Measurements from ENCODE around the gene RAD51B. TPM values are rescaled to one million over a fixed set of nuclear protein-coding genes. Genes with fewer than 3 reads are reported as not detected.

RAD51B gene
- total and polyA plus RNA-seq, 7 donors, result 2.4 to 24.4 (median 7.1) TPM

GRCh38 chr14:68076451-68076850, 256.9 kb downstream of the RAD51B start:
- Histone ChIP-seq H3K27me3 (no peaks in the 10 kb centered on the region), H3K27ac (no peak overlapping the region), H3K9me3 (peaks cover 0 to 2% (median 0%) of the 10 kb centered on the region in 4 donors), H3K36me3 (no peaks in the 10 kb centered on the region), H3K4me1 (peaks cover 0 to 29% (median 6%) of the 10 kb centered on the region in 4 donors), H3K4me3 (no peak overlapping the region)
- DNase-seq, result no peak
- TF ChIP-seq POLR2AphosphoS5 (IDR thresholded peaks at IDR 0.05), result no peak
- TF ChIP-seq, protein P1, sequence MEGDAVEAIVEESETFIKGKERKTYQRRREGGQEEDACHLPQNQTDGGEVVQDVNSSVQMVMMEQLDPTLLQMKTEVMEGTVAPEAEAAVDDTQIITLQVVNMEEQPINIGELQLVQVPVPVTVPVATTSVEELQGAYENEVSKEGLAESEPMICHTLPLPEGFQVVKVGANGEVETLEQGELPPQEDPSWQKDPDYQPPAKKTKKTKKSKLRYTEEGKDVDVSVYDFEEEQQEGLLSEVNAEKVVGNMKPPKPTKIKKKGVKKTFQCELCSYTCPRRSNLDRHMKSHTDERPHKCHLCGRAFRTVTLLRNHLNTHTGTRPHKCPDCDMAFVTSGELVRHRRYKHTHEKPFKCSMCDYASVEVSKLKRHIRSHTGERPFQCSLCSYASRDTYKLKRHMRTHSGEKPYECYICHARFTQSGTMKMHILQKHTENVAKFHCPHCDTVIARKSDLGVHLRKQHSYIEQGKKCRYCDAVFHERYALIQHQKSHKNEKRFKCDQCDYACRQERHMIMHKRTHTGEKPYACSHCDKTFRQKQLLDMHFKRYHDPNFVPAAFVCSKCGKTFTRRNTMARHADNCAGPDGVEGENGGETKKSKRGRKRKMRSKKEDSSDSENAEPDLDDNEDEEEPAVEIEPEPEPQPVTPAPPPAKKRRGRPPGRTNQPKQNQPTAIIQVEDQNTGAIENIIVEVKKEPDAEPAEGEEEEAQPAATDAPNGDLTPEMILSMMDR (IDR thresholded peaks at IDR 0.05), result no peak
- TF ChIP-seq EP300 (IDR thresholded peaks at IDR 0.05), result no peak
- TF ChIP-seq POLR2A (IDR thresholded peaks at IDR 0.05), result no peak
- intact Hi-C loops (cut with DNase I), result loop anchor here (2.0 kb wide), 1 partner anchor 16 kb away; no protein-coding TSS in a partner anchor
- WGBS, 2 donors, result 20 to 82% methylated on average over 1 of the region's 1 CpG

GRCh38 chr14:68079941-68080697, 260.5 kb downstream of the RAD51B start:
- Histone ChIP-seq H3K4me3 (no peak overlapping the region), H3K9me3 (no peaks in the 10 kb centered on the region), H3K4me1 (peaks cover 0 to 37% (median 12%) of the 10 kb centered on the region in 4 donors), H3K27me3 (no peaks in the 10 kb centered on the region), H3K27ac (no peak overlapping the region), H3K36me3 (no peaks in the 10 kb centered on the region)
- TF ChIP-seq, protein P1 (IDR thresholded peaks at IDR 0.05), result no peak
- no peak for TF ChIP-seq POLR2A (IDR thresholded peaks at IDR 0.05)
- TF ChIP-seq POLR2AphosphoS5 (IDR thresholded peaks at IDR 0.05), result no peak
- no peak for TF ChIP-seq EP300 (IDR thresholded peaks at IDR 0.05)
- intact Hi-C loops (cut with DNase I), result no loop called here
- DNase-seq, result no peak

DNA sequence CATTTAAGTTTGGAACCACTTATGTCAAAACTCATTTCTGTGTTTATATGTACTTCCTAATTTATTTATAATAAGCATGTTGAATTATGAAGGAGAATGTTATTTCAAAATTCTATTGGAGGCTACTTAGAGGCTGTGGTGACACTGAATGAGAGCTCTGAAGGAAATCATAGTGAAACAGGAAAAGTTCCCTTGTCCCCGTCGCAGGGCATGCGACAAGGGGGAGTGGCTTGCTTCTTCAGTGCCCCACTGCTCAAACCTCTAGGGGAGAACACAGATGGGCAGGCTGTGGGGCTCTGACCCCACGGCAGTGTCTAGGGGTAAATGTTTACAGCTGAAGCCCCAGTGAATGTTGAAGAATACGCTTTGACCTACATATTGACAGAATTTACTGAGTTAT, 261.9 kb downstream of the RAD51B start:
- peaks cover 0 to 29% (median 10%) of the 10 kb centered on the region in 4 donors for H3K4me1 ChIP-seq
- H3K4me3 ChIP-seq, result no peak overlapping the region
- no peaks in the 10 kb centered on the region for H3K36me3 ChIP-seq
- intact Hi-C loops (cut with DNase I), result no loop called here
- no peak for TF ChIP-seq POLR2A (IDR thresholded peaks at IDR 0.05)
- no peak for TF ChIP-seq POLR2AphosphoS5 (IDR thresholded peaks at IDR 0.05)
- TF ChIP-seq EP300 (IDR thresholded peaks at IDR 0.05), result no peak
- no peaks in the 10 kb centered on the region for H3K9me3 ChIP-seq
- peak overlapping the region in 2 of 4 donors; percentile 15 to 25 for H3K27ac ChIP-seq
- H3K27me3 ChIP-seq, result no peaks in the 10 kb centered on the region
- DNase-seq, result no peak
- 75 to 96% methylated on average over 5 of the region's 5 CpGs for WGBS, 2 donors

DNA sequence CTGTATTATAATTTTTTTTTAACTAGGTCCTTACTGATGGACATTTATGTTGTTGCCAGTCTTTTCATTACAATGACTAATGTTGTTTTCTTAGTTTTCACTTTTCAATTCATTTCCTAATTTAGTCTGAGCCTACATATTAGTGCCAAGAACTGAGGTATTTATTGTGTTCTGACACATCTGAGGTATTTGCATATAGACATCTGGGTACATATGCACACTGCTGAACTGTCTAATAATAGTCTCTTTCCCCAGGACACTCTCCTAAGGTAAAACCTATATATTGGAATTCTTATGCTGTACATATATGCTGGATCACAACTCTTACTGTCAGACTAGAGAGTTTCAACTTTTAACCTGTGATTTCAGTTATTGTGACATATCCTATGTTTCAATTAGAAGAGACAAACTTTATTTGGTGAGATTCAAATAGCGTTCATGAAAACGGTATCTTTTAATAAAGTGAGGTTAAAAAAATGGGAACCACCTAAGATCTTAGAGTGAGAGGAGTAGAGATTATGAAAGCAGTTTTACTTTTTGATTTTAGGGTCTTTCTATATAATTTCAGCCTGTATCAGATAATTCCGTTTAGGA, 263.2 kb downstream of the RAD51B start:
- Histone ChIP-seq H3K36me3 (no peaks in the 10 kb centered on the region), H3K4me3 (no peak overlapping the region), H3K27ac (no peak overlapping the region), H3K9me3 (no peaks in the 10 kb centered on the region), H3K27me3 (no peaks in the 10 kb centered on the region), H3K4me1 (peaks cover 0 to 29% (median 10%) of the 10 kb centered on the region in 4 donors)
- DNase-seq, result no peak
- 63 to 69% methylated on average over 3 of the region's 3 CpGs for WGBS, 2 donors
- intact Hi-C loops (cut with DNase I), result no loop called here
- TF ChIP-seq EP300 (IDR thresholded peaks at IDR 0.05), result no peak
- no peak for TF ChIP-seq POLR2AphosphoS5 (IDR thresholded peaks at IDR 0.05)
- TF ChIP-seq POLR2A (IDR thresholded peaks at IDR 0.05), result no peak
- TF ChIP-seq, protein P1 (IDR thresholded peaks at IDR 0.05), result no peak

DNA sequence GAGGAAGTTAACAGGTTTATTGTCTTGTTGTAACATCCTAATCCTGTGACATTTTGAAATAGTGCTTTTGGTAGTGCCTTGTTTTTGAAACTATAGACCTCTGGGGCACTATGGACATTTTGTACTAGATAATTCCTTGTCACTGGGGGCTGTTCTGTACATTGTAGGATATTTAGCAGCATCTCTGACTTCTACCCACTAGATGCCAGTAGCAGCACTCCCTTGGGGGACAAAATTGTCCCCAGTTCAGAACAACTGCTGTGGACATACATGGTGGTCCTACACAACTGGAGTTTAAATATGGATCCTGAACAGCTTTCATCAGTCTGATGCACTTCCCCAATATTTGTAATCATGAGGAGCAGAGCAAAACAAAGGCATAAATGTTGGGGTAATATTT, 264.7 kb downstream of the RAD51B start:
- H3K9me3 ChIP-seq, result no peaks in the 10 kb centered on the region
- intact Hi-C loops (cut with DNase I), result no loop called here
- TF ChIP-seq, protein P1 (IDR thresholded peaks at IDR 0.05), result peak in 1 of 4 experiments; percentile 12
- no peak for TF ChIP-seq EP300 (IDR thresholded peaks at IDR 0.05)
- H3K4me1 ChIP-seq, result peaks cover 0 to 40% (median 17%) of the 10 kb centered on the region in 4 donors
- H3K36me3 ChIP-seq, result no peaks in the 10 kb centered on the region
- H3K4me3 ChIP-seq, result no peak overlapping the region
- no peak overlapping the region for H3K27ac ChIP-seq
- no peak for DNase-seq
- H3K27me3 ChIP-seq, result no peaks in the 10 kb centered on the region
